ENCODE measurements around the gene SIVA1.

Gene SIVA1

DNA sequence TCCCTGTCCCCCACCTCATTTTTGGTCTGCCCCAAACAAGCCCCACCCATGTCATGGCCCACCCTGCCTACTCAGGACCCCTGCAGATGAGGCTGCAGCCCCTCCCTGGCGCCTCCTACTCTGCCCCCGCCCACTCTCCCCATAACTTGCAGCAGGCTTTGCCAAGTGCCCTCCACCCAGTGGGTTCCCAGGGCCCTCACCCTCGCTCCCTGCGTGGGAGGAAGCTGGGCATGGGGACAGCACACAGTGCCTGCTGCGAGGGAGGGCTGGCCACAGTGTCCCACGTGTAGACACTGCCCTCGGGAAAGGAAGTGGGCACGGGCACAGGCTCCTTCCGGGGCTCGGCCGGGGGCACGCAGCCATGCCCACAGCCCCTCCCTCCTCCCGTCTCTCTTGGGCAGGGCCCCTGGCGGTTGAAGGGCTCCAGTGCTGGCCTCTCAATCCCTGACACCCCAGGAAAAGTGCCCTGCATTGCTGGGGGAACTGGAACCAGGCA lies 33.2 kb downstream of the SIVA1 start:
- no peaks in the 10 kb centered on the region for H3K9me3 ChIP-seq (ENCODE audit: insufficient read depth, low read depth, low read length)
- H3K9ac ChIP-seq (ENCODE audit: low read depth, low read length), result no peak overlapping the region
- no peak overlapping the region for H3K27ac ChIP-seq (ENCODE audit: low read length)
- no peak overlapping the region for H3K4me3 ChIP-seq (ENCODE audit: low read length)
- H3K4me1 ChIP-seq (ENCODE audit: insufficient read depth, low read length), result no peaks in the 10 kb centered on the region
- H3K27me3 ChIP-seq (ENCODE audit: insufficient read depth, low read length), result no peaks in the 10 kb centered on the region
- H3K36me3 ChIP-seq (ENCODE audit: insufficient read depth, low read depth, low read length), result no peaks in the 10 kb centered on the region; the same call in 1 of the 2 replicates

DNA sequence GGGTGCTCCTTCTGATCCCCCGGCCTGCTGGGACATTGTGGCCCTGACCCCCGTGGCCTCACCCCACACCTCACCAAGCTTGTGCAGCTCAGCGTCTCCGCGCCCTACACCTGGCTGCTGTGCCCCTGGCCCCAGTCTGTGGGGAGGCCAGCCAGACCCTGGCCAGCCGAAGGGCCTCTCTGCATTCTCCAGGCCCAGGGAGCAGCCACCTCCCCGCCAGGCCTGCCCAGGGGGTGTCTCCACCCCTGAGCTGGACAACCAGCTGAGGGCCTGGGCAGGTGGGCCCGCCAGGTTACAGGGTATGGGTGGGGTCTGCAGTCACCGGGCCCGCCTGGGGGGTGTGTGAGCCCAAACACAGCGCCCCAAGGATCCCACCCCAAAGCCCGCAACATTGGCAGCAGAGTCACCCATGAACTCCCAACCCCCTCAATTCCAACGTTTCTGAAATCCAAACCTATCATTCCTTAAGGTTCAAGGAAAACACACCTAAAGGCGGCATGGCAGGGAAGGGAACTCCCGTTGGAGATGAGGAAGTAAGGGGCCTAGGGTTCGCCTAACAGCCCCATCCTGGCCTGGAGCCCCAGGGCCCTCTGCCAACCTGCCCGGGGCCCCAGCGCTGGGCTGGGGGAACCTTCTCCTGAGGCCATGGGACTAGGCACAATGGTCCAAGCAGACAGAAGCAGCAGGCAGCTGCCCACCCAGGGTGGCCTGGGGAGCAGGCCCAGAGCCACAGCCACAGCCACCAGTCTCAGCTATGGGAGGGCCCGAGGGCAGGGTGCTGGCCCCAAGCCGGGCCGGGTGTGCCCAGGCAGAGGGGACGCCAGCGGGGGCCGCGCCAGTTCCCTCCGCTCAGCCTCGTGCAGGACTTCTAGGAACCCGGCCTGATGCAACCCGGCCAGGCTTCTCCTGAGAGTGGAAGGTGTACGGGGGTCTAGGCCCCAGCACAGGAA lies 34.1 kb downstream of the SIVA1 start:
- Histone ChIP-seq H3K9me3 (ENCODE audit: insufficient read depth, low read depth, low read length) (no peaks in the 10 kb centered on the region), H3K4me1 (ENCODE audit: insufficient read depth, low read length) (no peaks in the 10 kb centered on the region), H3K36me3 (ENCODE audit: insufficient read depth, low read depth, low read length) (no peaks in the 10 kb centered on the region; the same call in 1 of the 2 replicates), H3K9ac (ENCODE audit: low read depth, low read length) (no peak overlapping the region), H3K27ac (ENCODE audit: low read length) (no peak overlapping the region), H3K4me3 (ENCODE audit: low read length) (no peak overlapping the region), H3K27me3 (ENCODE audit: insufficient read depth, low read length) (no peaks in the 10 kb centered on the region)

DNA sequence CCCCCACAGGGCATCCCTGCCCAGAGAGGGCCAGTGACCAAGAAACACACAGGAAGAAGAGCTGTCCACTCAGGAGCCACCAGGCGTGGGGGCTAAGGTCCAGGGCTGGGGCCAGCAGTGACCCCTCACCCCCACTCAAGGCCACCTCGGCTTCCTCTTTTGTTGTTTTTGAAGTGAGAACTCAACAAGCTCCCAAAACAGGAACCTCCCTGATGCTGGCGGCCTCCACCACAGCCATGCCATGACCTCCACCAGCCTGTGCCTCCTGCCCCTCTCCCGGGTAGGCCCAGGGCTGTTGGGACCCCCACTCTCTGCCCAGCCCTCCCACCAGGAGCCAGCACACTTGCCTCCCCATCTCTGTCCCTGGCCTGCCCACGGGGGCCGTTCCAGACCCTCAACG lies 34.8 kb downstream of the SIVA1 start:
- Histone ChIP-seq H3K4me3 (ENCODE audit: low read length) (no peak overlapping the region), H3K9me3 (ENCODE audit: insufficient read depth, low read depth, low read length) (no peaks in the 10 kb centered on the region), H3K9ac (ENCODE audit: low read depth, low read length) (no peak overlapping the region), H3K27me3 (ENCODE audit: insufficient read depth, low read length) (no peaks in the 10 kb centered on the region), H3K4me1 (ENCODE audit: insufficient read depth, low read length) (no peaks in the 10 kb centered on the region), H3K27ac (ENCODE audit: low read length) (no peak overlapping the region), H3K36me3 (ENCODE audit: insufficient read depth, low read depth, low read length) (no peaks in the 10 kb centered on the region; the same call in 1 of the 2 replicates)

DNA sequence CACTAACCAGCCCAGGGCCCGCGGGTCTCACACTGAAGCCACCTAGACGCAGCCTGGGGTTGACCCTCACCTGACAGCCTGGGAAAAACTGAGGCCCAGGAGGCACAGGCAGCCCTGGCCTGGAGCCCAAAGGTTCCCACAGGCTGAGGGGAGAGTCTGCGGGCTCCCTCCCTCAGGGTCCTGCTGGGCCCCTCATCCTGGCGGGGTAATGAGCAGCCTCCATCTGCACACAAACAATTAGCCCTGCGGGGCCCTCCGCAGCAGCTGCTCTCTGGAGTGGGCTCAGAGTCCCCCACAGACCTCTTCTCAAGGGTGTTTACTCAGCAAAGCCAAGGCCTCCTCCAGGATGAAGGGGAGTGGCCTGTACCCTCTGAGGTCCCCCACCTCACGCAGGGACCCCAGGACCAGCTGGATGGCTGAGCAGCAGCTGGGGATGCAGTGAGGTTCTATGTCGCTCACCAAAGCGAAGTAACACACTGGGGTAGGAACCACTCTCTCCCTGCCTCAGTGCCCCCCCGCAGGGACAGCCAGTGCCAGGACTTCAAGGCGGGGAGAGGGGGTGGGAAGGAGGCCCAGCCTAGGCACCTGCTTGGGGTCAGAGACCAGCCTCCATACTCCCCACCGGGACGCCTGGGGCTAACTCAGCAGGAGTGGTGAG lies 35.3 kb downstream of the SIVA1 start:
- no peak overlapping the region for H3K9ac ChIP-seq (ENCODE audit: low read depth, low read length)
- H3K27me3 ChIP-seq (ENCODE audit: insufficient read depth, low read length), result peaks cover under 1% of the 10 kb centered on the region; the same call in 1 of the 2 replicates
- no peaks in the 10 kb centered on the region for H3K4me1 ChIP-seq (ENCODE audit: insufficient read depth, low read length)
- H3K4me3 ChIP-seq (ENCODE audit: low read length), result no peak overlapping the region
- H3K9me3 ChIP-seq (ENCODE audit: insufficient read depth, low read depth, low read length), result no peaks in the 10 kb centered on the region
- H3K36me3 ChIP-seq (ENCODE audit: insufficient read depth, low read depth, low read length), result no peaks in the 10 kb centered on the region; the same call in 1 of the 2 replicates
- H3K27ac ChIP-seq (ENCODE audit: low read length), result no peak overlapping the region

DNA sequence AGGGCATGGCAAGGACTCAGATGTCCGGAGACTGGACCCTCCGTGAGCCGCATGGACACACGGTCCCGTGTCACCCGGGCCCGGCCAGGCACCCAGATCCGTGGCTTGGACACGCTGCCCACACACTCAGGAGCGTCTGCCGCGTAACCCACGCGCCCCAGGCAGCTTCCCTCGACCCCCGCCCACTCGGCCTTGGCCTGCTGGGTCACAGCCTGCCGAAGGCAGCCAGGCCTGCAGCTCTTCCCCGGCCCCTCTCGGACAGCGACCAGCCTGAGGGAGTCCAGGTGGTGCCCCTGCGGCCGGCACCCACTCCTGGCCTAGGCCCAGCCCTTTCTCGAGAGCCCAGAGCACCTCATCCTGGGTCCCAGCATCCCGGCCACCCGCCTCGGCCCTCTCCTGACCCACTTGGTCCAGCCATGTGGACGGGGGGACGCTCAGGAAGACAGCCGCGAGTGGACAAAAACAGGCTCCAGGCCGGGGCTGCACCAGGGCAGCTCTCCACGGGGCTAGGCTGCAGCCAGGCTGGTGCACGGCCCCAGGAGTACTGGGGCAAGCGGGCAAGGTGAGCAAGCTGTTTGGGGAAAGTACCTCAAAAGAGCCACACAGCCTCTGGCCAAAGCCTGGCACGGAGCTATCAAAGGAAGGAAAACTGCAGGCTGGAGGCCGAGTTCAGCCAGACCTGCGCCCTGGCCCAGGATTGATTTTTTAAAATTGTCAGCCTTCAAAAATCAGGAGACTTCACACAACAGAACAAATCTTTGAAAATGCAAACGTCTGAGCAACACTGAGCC lies 36.1 kb downstream of the SIVA1 start:
- Histone ChIP-seq H3K27me3 (ENCODE audit: insufficient read depth, low read length) (peaks cover 8% of the 10 kb centered on the region; the same call in 1 of the 2 replicates), H3K9ac (ENCODE audit: low read depth, low read length) (no peak overlapping the region), H3K4me1 (ENCODE audit: insufficient read depth, low read length) (peaks cover 6% of the 10 kb centered on the region; the same call in 1 of the 2 replicates), H3K9me3 (ENCODE audit: insufficient read depth, low read depth, low read length) (no peaks in the 10 kb centered on the region), H3K27ac (ENCODE audit: low read length) (no peak overlapping the region), H3K4me3 (ENCODE audit: low read length) (no peak overlapping the region), H3K36me3 (ENCODE audit: insufficient read depth, low read depth, low read length) (no peaks in the 10 kb centered on the region; the same call in 1 of the 2 replicates)

DNA sequence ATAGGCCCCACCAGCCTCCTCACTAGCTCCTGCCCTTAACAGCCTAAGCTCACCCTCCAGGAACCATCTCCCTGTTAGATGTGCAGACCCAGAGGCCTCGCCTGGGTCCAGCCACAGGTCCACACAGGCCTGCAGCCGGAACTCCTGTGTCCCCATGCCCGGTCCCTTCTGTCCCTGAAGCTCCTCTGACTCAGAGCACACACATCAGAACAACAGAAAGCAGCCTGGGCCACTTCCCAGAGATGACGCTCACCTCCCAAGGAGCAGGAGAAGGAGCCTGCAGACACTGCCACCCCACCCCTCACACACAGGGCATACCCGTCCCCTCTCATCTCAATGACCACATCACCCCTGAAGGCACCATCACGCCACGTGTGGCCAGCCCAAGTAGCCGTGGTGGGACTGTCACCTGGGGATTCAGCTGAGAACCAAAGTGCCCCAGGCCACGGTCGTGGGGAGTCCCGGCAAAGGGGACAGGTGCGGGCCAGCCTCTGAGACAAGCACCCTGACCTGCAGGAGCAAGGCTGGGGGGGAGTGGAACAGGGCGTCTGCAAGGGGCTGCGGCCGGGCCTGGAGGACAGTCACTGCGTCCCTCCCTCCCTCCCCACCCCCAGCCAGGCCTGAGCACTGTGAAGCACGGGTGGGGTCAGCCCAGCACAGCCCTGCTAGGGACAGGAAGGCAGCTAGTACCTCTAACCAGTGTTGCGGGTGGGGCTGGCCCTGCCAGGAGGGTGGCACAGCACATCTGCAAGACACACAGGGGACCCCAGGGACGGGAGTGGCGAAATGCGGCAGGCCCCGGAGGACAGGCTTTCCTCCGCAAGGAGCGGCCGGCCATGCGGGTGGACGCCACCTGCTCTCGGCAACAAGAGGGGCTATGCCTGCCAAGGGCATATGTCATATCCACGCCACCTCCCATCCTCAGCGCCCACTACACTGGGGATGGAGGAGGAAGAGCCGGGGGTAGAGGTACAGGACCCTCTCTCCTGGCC lies 37.1 kb downstream of the SIVA1 start:
- no peak overlapping the region for H3K9ac ChIP-seq (ENCODE audit: low read depth, low read length)
- no peaks in the 10 kb centered on the region; the same call in 1 of the 2 replicates for H3K36me3 ChIP-seq (ENCODE audit: insufficient read depth, low read depth, low read length)
- H3K9me3 ChIP-seq (ENCODE audit: insufficient read depth, low read depth, low read length), result no peaks in the 10 kb centered on the region
- H3K27ac ChIP-seq (ENCODE audit: low read length), result no peak overlapping the region
- peaks cover 17% of the 10 kb centered on the region; the same call in 1 of the 2 replicates for H3K27me3 ChIP-seq (ENCODE audit: insufficient read depth, low read length)
- H3K4me3 ChIP-seq (ENCODE audit: low read length), result no peak overlapping the region
- peaks cover 6% of the 10 kb centered on the region; the same call in 1 of the 2 replicates for H3K4me1 ChIP-seq (ENCODE audit: insufficient read depth, low read length)

DNA sequence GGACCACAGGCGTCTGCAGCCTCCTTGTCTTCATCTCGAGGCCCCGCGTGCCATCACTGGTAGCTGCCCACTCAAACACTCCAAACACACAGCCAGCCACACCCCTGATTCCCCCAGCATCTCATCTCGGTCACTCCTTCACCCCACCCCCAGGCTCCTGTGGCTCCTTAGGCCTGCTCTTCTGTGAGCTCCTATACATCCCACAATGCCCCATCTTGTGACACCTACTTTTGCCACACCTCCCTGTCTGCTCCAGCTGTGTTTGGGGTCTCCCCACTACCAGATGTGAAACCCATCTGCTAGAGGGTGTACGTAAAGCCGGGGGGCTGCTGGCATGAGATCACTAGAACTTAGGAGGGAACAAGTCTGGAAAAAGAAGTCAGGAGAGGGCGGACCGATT lies 38.5 kb downstream of the SIVA1 start:
- H3K4me3 ChIP-seq (ENCODE audit: low read length), result no peak overlapping the region
- H3K36me3 ChIP-seq (ENCODE audit: insufficient read depth, low read depth, low read length), result no peaks in the 10 kb centered on the region; the same call in 1 of the 2 replicates
- no peak overlapping the region for H3K9ac ChIP-seq (ENCODE audit: low read depth, low read length)
- no peaks in the 10 kb centered on the region for H3K9me3 ChIP-seq (ENCODE audit: insufficient read depth, low read depth, low read length)
- H3K27ac ChIP-seq (ENCODE audit: low read length), result no peak overlapping the region
- H3K4me1 ChIP-seq (ENCODE audit: insufficient read depth, low read length), result peaks cover 10% of the 10 kb centered on the region; the same call in 1 of the 2 replicates
- H3K27me3 ChIP-seq (ENCODE audit: insufficient read depth, low read length), result peaks cover 24% of the 10 kb centered on the region

DNA sequence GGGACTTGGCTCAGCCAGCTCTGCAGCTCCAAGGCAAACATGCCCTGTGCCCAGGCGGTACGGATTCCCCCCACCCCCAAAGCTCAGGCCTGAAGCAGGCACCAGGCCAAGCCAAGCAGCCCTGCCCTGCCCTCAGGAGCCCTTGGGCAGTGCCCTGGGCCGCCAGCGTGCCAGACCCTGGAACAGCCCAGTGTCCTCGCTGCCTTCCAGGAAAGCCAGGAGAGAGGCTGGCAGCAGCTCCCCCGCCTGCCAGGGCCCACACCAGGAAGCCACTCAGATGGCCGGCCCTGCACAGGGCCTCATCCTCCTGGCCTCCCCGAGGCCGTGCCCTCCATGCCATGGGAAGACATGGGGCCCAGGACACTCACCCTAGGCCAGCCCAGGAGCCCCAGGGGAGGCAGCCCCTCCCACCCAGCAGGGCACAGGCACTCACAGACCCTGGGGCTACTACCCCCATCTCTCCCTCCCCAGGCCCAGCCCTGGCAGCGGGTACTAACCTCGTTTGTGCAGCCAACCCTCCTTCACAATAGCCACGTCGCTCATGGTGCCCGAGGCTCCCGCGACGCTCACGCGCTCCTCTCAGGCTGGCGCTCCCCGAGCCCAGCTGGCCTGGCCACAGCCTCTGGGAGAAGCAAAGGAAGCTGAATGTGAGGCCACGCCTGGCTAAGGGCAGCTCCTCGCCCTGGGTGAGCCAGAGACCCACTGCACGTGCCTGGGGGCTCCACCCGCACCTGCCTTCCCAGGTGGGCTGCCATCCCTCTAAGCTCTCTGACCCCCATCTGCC lies 39.3 kb downstream of the SIVA1 start:
- Histone ChIP-seq H3K27me3 (ENCODE audit: insufficient read depth, low read length) (peaks cover 32% of the 10 kb centered on the region), H3K9ac (ENCODE audit: low read depth, low read length) (no peak overlapping the region), H3K4me3 (ENCODE audit: low read length) (no peak overlapping the region), H3K9me3 (ENCODE audit: insufficient read depth, low read depth, low read length) (no peaks in the 10 kb centered on the region), H3K36me3 (ENCODE audit: insufficient read depth, low read depth, low read length) (no peaks in the 10 kb centered on the region; the same call in 1 of the 2 replicates), H3K4me1 (ENCODE audit: insufficient read depth, low read length) (peaks cover 10% of the 10 kb centered on the region; the same call in 1 of the 2 replicates), H3K27ac (ENCODE audit: low read length) (no peak overlapping the region)

DNA sequence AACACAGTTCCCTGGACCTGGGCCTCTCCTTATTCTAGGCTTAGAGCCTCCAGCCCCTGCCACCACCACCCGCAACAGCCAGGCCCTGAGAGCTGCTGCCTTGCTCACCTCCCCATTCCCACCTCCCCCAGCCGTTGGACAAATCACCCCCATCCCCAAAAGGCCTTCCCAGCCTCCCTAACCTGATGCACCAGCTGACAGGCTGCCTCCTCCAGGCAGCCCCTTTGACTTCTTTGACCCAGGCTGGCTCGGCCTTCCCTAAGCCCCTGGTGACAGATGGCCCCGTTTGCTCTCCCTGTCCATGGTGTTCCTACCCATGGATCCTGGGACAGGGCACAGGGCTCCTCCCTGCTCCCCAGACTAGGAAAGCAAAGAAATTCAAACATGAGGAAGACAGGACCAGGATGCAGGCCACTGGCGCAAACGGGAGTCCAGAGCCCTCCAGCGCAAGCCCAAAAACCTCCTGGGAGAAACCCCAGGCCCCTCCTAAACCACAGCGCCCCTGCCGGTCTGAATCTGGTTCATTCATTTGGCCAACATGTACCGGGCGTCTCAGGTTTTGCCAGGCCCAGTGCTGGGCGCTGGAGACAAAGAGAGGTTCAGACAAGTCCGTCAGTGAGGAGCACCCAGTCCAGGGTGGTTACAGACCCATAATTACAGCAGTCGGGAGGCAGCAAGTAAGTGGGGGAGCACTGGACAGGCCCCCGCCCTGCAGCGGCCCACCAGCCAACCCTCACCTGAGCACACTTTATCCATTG lies 40.2 kb downstream of the SIVA1 start:
- no peaks in the 10 kb centered on the region; the same call in 1 of the 2 replicates for H3K36me3 ChIP-seq (ENCODE audit: insufficient read depth, low read depth, low read length)
- no peak overlapping the region for H3K27ac ChIP-seq (ENCODE audit: low read length)
- peaks cover 10% of the 10 kb centered on the region; the same call in 1 of the 2 replicates for H3K4me1 ChIP-seq (ENCODE audit: insufficient read depth, low read length)

More for the DNA sequence above, 40.2 kb downstream of the SIVA1 start:
- Histone ChIP-seq H3K4me3 (ENCODE audit: low read length) (peak overlapping the region; percentile 75; the same call in 1 of the 2 replicates), H3K9ac (ENCODE audit: low read depth, low read length) (no peak overlapping the region), H3K9me3 (ENCODE audit: insufficient read depth, low read depth, low read length) (no peaks in the 10 kb centered on the region), H3K27me3 (ENCODE audit: insufficient read depth, low read length) (peaks cover 41% of the 10 kb centered on the region)

All from iPS-20b (cell line).